Measurements from ENCODE around the gene EYS. TPM values are rescaled to one million over a fixed set of nuclear protein-coding genes. Genes with fewer than 3 reads are reported as not detected.

The EYS gene
- total and polyA plus RNA-seq, 2 of the 8 experiments (the other 6 are each of a cell fraction or from before 2014, with no cell fraction given) = 0.05 to 0.13 TPM

GRCh38 chr6:64185621-64186020 lies 1521.4 kb downstream of the EYS start:
- Histone ChIP-seq H2BK5ac (ENCODE audit: low read depth, low read length) (no peak overlapping the region), H3K36me3 (ENCODE audit: control insufficient read depth in 2 of 4, insufficient read depth in 4 of 4, low read length in 3 of 4) (no peaks in the 10 kb centered on the region), H4K91ac (replicated peaks; ENCODE audit: insufficient read length, low read length) (no peak overlapping the region), H2BK15ac (ENCODE audit: low read length) (no peak overlapping the region), H4K5ac (ENCODE audit: insufficient read length, low read depth, low read length) (no peak overlapping the region), H3K9me3 (ENCODE audit: insufficient read depth in 2 of 2, low read depth in 1 of 2, low read length in 1 of 2) (no peaks in the 10 kb centered on the region), H2AFZ (ENCODE audit: low read length) (no peak overlapping the region), H2BK20ac (ENCODE audit: low read length) (no peak overlapping the region), H3K4me1 (replicated peaks in 1 of 4; ENCODE audit: control insufficient read depth in 3 of 4, insufficient read depth in 4 of 4, low read length in 3 of 4) (no peaks in the 10 kb centered on the region), H3K56ac (replicated peaks; ENCODE audit: insufficient read length, low read depth, low read length) (no peak overlapping the region), H2BK120ac (replicated peaks; ENCODE audit: low read depth, low read length) (no peak overlapping the region), H3K27ac (ENCODE audit: low read depth, low read length) (no peak overlapping the region), H3K23ac (ENCODE audit: insufficient read length) (no peak overlapping the region), H3K14ac (ENCODE audit: insufficient read length) (no peak overlapping the region), H3K79me2 (ENCODE audit: control insufficient read depth in 1 of 2, insufficient read depth in 2 of 2, low read length in 2 of 2) (no peaks in the 10 kb centered on the region), H3K18ac (ENCODE audit: extremely low read depth, low read length) (no peak overlapping the region), H4K8ac (ENCODE audit: extremely low read depth, insufficient read depth, low read length) (no peak overlapping the region), H3K4ac (replicated peaks; ENCODE audit: insufficient read length, low read depth, low read length) (no peak overlapping the region), H3K4me2 (ENCODE audit: insufficient read depth in 1 of 2, low read depth in 2 of 2, low read length in 2 of 2) (no peak overlapping the region), H4K20me1 (replicated peaks in 1 of 2; ENCODE audit: control insufficient read depth in 1 of 2, insufficient read depth in 2 of 2, low read length in 2 of 2) (no peaks in the 10 kb centered on the region), H3K27me3 (replicated peaks in 1 of 4; ENCODE audit: control insufficient read depth in 3 of 4, extremely low read depth in 1 of 4, insufficient read depth in 3 of 4, low read length in 3 of 4) (no peaks in the 10 kb centered on the region), H2AK5ac (ENCODE audit: low read depth, low read length) (no peak overlapping the region), H3K9ac (replicated peaks in 1 of 4; ENCODE audit: extremely low read depth in 1 of 4, low read depth in 3 of 4, low read length in 3 of 4) (no peak overlapping the region), H3K79me1 (ENCODE audit: low read depth, low read length) (no peaks in the 10 kb centered on the region), H3K23me2 (ENCODE audit: low read depth, low read length) (no peaks in the 10 kb centered on the region), H2BK12ac (ENCODE audit: low read depth, low read length) (no peak overlapping the region), H3K4me3 (ENCODE audit: extremely low read depth in 1 of 4, insufficient read depth in 2 of 4, low read depth in 3 of 4, low read length in 4 of 4) (no peak overlapping the region)
- ChIA-PET POLR2A (ENCODE audit: partially characterized antibody) (no interaction called here), CTCF (ENCODE audit: partially characterized antibody) (no interaction called here)
- WGBS, 2 experiments (ENCODE audit: extremely low coverage in 1 of 2, insufficient coverage in 1 of 2, insufficient read length in 1 of 2, insufficient replicate concordance in 2 of 2, low coverage in 1 of 2, low lambda C conversion rate in 2 of 2, missing lambda C conversion rate in 1 of 2) = 85% methylated on average over 5 of the region's 5 CpGs; no CpG with 5 or more reads in 1 of the 2 experiments
- DNase-seq (ENCODE audit: low read depth in 1 of 2, low spot score in 2 of 2) = no peak
- FAIRE-seq = no peak
- TF ChIP-seq KDM4A (IDR thresholded peaks at IDR 0.05; ENCODE audit: low read depth, low read length, severe bottlenecking) (no peak), JUND (IDR thresholded peaks at IDR 0.05; ENCODE audit: low read length) (no peak), NANOG (IDR thresholded peaks at IDR 0.05; ENCODE audit: insufficient read depth, low read depth, low read length, poor library complexity, severe bottlenecking) (no peak)

All from H1 (cell line).